SHP77 (cell line): Measurements from ENCODE around the gene NCKAP5.
A peak's percentile ranks its signal among the peaks of the same experiment; 100 is the strongest.

ENCODE experiments used
- DNase-seq, 2 experiments: peaks; one replicate each; lab custom pipeline; 2025; lab: John Stamatoyannopoulos, UW

NCKAP5 gene

DNA sequence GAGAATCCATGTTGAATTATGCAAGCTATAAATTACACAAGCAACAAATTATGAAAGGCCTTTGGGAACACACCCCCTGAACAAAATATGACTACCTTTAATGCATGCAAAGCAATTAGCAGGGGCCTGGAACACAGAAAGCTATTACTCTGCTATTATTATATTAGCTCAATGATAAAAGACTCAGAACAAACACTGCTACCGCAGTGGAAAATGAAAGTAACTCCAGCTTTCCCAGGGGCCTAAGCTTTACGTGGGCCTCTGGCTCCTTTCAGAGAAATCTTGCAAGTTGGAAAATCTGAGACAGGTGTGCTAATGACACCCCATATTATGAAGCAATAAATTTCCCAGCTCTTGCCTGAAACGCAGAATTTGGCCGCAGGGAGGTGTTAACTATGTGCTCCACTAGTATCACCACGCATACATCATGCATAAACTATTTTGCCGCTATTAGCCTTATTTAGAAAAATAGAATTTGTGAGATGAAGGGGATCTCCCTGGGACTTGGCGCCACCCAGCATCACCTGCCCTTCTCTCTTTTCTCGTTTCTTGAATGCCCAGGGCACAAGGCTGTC lies 576.7 kb downstream of the NCKAP5 start:
- no peak for DNase-seq

DNA sequence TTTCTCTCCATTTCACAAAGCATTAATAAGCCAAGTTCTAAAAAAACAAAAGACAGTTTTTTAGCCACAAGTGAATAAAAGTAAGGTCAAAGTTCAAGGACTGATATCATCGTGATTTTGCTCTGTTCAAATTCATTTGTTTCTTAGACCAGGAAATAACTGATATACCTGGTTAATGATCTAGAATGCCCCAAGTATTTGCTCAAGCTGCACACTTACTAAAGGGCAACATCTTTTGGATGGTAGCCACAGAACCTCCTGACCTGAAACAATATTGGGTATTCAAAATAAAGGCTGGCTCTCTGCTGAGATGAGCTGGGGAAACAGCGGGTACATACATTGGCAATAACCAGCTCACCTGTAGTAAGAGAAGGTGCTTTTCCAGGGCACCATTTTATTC lies 583.5 kb downstream of the NCKAP5 start:
- DNase-seq = no peak

DNA sequence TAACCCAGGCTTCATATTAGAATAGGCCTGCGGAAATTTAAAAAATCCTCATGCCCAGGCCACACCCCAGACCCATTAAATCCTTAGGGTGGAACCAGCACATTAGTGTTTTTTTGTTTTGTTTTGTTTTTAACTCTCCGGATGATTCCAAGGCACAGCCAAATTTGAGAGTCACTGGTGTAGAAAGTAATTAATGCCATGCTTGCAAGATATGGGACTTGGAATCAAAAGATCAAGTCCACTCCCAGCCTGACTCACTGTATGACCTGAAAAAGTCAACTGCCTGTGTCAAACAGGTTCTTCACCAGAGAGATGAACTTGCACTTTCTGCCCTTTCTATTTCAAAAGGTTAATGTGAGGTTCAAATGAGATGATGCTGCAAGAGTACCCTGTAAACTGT lies 588.0 kb downstream of the NCKAP5 start:
- DNase-seq = no peak

GRCh38 chr2:132979339-132980093 lies 588.7 kb downstream of the NCKAP5 start:
- DNase-seq = no peak

GRCh38 chr2:132978840-132979239 lies 589.4 kb downstream of the NCKAP5 start:
- no peak for DNase-seq

GRCh38 chr2:132977812-132978529 lies 590.3 kb downstream of the NCKAP5 start:
- DNase-seq = no peak

- no peak for DNase-seq
Observed at GRCh38 chr2:132975193-132976105, 592.8 kb downstream of the NCKAP5 start.

- no peak for DNase-seq
Observed at GRCh38 chr2:132974467-132975095, 593.7 kb downstream of the NCKAP5 start.

DNA sequence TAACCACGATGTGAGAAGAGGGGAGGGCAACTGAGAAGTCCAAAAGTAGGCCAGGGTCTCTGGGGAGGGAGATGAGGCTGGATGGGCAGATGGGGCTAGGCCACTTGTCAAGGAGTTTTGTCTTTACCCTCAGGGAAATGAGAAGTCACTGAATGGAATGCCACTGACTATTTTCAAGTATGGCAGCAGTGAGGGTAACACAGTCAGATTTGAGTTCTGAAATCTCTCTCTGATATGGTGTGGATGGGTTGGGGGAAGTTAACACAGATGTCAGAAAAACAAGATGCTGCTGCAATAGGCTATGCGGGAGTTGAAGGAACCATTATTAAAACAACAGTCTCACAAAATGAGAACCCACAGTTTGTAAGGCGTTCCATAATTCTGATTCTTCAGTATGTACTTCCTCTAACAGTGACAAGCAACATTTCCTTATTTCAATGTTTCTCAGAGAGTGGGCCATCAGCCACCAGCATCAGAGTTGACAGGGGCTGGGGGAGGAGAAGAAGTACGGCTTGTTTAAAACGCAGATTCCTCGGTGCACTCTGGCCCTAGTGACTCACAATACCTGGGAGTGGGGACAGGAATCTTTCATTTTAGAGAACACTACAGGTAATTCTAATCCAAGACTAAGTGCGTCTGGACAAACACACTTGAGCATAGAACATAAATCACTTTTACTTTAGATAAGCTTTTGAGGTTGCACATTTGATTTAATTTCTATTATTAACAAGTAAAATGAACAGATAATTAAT lies 596.8 kb downstream of the NCKAP5 start:
- DNase-seq = no peak

DNA sequence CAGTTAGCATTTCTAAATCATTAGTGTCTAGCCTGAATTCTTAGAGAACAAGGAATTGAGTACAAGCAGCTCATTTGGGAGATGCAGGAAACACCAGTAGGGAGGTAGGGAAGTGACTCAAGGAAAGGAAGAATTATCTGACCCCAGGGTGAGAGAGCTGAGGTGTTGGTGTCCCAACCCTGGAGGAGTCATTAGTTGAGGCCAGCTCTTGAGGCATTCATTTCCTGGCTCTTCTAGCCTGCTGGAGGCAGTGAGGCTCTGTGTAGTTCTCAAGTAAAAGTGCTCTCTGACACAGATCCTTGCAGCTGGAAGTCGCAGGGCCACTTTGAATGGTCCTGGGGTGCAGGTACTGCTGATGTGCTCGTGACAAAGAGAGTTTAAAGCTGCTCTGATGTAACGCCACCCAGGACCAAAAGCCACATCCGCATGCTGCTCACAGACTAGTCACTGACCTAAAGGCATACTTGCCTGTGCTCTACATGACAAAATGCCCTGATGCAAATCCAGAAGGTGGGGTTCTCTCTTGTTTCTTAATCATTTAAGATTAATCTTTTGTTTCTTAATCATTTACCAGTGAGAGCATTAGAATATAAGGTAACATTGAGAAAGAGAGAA lies 598.8 kb downstream of the NCKAP5 start:
- DNase-seq = no peak

- no peak for DNase-seq
Observed at GRCh38 chr2:132965460-132965859, 602.8 kb downstream of the NCKAP5 start.

GRCh38 chr2:132963161-132963560 lies 605.1 kb downstream of the NCKAP5 start:
- no peak for DNase-seq

DNA sequence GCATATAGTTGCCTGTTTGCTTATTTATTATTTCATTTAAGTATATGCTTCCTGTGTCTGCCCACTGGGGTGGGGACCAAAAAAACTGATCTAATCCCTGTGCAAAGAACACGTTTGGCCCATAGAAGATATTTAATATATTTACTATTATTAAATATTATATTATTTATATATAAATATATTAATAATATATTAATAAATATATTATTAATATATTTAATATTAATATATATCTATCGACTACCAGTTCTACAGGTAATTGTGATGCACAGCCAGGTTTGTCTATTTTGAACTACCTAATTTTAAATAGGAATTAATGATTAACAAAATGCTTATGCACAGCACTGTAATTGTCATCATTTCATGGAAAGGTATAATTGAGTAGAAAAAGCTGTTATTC lies 609.4 kb downstream of the NCKAP5 start:
- no peak for DNase-seq

GRCh38 chr2:132955871-132956615 lies 612.2 kb downstream of the NCKAP5 start:
- no peak for DNase-seq

- DNase-seq = no peak
Observed at GRCh38 chr2:132953771-132954170, 614.5 kb downstream of the NCKAP5 start.

GRCh38 chr2:132951008-132951714 lies 617.1 kb downstream of the NCKAP5 start:
- DNase-seq = no peak

DNA sequence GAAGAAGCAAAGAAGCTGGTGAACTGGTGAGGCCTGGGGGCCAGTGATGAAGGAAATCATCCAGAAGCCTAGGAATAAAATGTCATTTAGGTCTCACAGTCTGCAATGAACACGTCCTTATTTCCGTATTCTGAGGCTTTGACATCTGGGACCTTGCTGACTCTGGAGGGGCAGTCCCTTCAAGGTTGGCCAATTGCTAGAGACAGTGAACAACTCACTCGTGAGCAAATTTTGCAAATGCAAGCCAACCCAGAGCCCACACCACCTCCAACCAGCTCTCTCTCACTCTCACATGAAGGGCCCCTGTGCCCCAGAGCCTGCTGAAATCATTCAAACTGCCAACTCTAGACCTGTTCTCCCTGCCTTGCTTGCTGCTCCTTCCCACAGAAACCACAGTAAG lies 619.2 kb downstream of the NCKAP5 start:
- DNase-seq = no peak

DNA sequence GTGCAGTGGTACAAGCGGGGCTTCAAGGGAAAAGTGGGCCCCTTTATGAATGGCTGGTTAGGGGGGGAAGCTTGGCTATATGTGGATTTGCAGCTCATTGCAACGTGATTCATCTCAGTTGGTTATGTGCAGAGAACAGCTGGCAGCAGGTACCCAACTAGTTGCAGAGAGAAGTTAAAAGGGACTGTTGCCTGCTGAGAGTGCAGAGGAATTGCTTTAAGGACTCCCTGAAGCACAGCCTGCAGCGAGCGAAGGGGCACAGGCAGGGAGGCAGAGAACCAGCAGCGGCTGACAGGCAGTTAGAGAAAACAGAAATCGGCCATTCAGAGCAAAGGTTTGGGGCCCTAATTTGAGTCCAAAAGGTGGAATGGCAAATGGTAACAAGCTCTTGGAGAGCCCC lies 620.1 kb downstream of the NCKAP5 start:
- DNase-seq = no peak

DNA sequence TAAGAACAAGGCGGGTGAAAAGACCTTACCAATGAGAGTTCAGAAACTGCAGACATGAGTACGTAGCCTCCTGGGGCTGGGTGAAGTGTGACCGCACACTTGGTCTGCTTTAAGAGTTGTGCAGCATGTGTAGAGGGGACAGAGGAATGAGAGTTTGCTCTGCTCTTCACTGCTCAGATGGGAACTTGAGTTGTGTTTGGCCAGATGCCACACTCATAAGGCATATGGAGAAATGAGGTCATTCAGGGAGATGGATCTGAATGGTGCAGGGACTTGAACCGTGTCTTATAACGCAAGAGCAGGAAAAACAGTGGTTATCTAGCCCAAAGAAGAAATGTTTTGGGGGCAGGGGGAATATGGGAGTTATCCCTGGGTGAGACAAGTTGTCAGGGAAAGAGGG lies 624.4 kb downstream of the NCKAP5 start:
- peak; percentile 1 to 6 for DNase-seq
